Stimulated activated naive CD8-positive, alpha-beta T cell treated with anti-CD3 and anti-CD28 coated beads, Interleukin-15, amount 100 ng/mL, for 72 hours (primary cell): ENCODE data around the gene U2SURP.

Source experiments
- ATAC-seq: fragments of 150-1000 bp; cut with Tn5 transposase; 2 replicates; pipeline ENCODE4 v1.10.0; 2021; ENCODE audit warnings: mild to moderate bottlenecking, moderate library complexity
- DNase-seq, 2 donors: peaks; one replicate each; pipeline ENCODE4 v3.0.0; 2021 to 2022
- H3K27ac Mint-ChIP-seq, 2 donors: one replicate each; pipeline ENCODE4 v1.8.0; 2022; ENCODE audit warnings: mild to moderate bottlenecking in 2 of 2, mixed read lengths in 2 of 2, moderate library complexity in 2 of 2
- H3K27me3 Mint-ChIP-seq: one replicate; pipeline ENCODE4 v1.8.0; 2022; ENCODE audit warnings: mixed read lengths
- H3K4me1 Mint-ChIP-seq: one replicate; pipeline ENCODE4 v1.8.0; 2022; ENCODE audit warnings: mild to moderate bottlenecking, mixed read lengths
- H3K4me3 Mint-ChIP-seq, 2 donors: one replicate each; pipeline ENCODE4 v1.8.0; 2022; ENCODE audit warnings: mild to moderate bottlenecking in 2 of 2, mixed read lengths in 2 of 2, moderate library complexity in 1 of 2
- H3K9me3 Mint-ChIP-seq, 2 donors: one replicate each; pipeline ENCODE4 v1.8.0; 2022; ENCODE audit warnings: mixed read lengths in 2 of 2

The U2SURP gene

GRCh38 chr3:143001369-143002082, at the start of gene U2SURP:
Gene U2SURP, plus strand, starts transcription at chr3:143001570. Its CDS starts 59 bp downstream, at chr3:143001629.
- Mint-ChIP-seq H3K4me3 (peak within 1 kb of the TSS; percentile 92 to 98), H3K9me3 (no peaks in the 10 kb centered on the region), H3K27ac (peak within 1 kb of the TSS; percentile 99), H3K4me1 (peaks cover 39% of the 10 kb centered on the region), H3K27me3 (no peaks in the 10 kb centered on the region)
- ATAC-seq (peak; percentile 92), DNase-seq (peak; percentile 86 to 94)

- peaks cover 4% of the 10 kb centered on the region for H3K4me1 Mint-ChIP-seq
- H3K9me3 Mint-ChIP-seq, result no peaks in the 10 kb centered on the region
- ATAC-seq, result no peak
- peaks cover 71% of the 10 kb centered on the region for H3K27me3 Mint-ChIP-seq
- H3K4me3 Mint-ChIP-seq, result no peak overlapping the region
- H3K27ac Mint-ChIP-seq, result no peak overlapping the region
- no peak for DNase-seq
Measured at GRCh38 chr3:142951794-142952193, 49.6 kb upstream of the U2SURP start.

GRCh38 chr3:142952272-142953193, 48.8 kb upstream of the U2SURP start:
- Mint-ChIP-seq H3K4me1 (no peaks in the 10 kb centered on the region), H3K27me3 (peaks cover 71% of the 10 kb centered on the region), H3K4me3 (no peak overlapping the region), H3K27ac (no peak overlapping the region), H3K9me3 (no peaks in the 10 kb centered on the region)
- DNase-seq (no peak), ATAC-seq (no peak)

GRCh38 chr3:142953443-142953842, 47.9 kb upstream of the U2SURP start:
- no peaks in the 10 kb centered on the region for H3K9me3 Mint-ChIP-seq
- no peaks in the 10 kb centered on the region for H3K4me1 Mint-ChIP-seq
- H3K27me3 Mint-ChIP-seq, result peaks cover 71% of the 10 kb centered on the region
- ATAC-seq (no peak), DNase-seq (no peak)
- H3K4me3 Mint-ChIP-seq, result no peak overlapping the region
- no peak overlapping the region for H3K27ac Mint-ChIP-seq

- no peak for DNase-seq
- Mint-ChIP-seq H3K4me1 (peaks cover 11% of the 10 kb centered on the region), H3K4me3 (no peak overlapping the region), H3K9me3 (no peaks in the 10 kb centered on the region), H3K27me3 (peaks cover 75% of the 10 kb centered on the region), H3K27ac (no peak overlapping the region)
- ATAC-seq, result no peak
Measured at GRCh38 chr3:142958707-142959106, 42.7 kb upstream of the U2SURP start.

- Mint-ChIP-seq H3K27me3 (peaks cover 80% of the 10 kb centered on the region), H3K27ac (no peak overlapping the region), H3K4me3 (no peak overlapping the region), H3K4me1 (peaks cover 11% of the 10 kb centered on the region), H3K9me3 (no peaks in the 10 kb centered on the region)
- ATAC-seq (peak; percentile 11), DNase-seq (no peak)
Measured at GRCh38 chr3:142960322-142960850, 41.0 kb upstream of the U2SURP start.

GRCh38 chr3:142961539-142961938, 39.8 kb upstream of the U2SURP start:
- Mint-ChIP-seq H3K27me3 (peaks cover 88% of the 10 kb centered on the region), H3K27ac (no peak overlapping the region), H3K4me3 (no peak overlapping the region), H3K4me1 (peaks cover 11% of the 10 kb centered on the region), H3K9me3 (no peaks in the 10 kb centered on the region)
- ATAC-seq, result no peak
- DNase-seq, result no peak

- ATAC-seq (no peak), DNase-seq (no peak)
- H3K27ac Mint-ChIP-seq, result no peak overlapping the region
- H3K9me3 Mint-ChIP-seq, result no peaks in the 10 kb centered on the region
- peaks cover 11% of the 10 kb centered on the region for H3K4me1 Mint-ChIP-seq
- peaks cover 91% of the 10 kb centered on the region for H3K27me3 Mint-ChIP-seq
- H3K4me3 Mint-ChIP-seq, result peak overlapping the region; percentile 62 to 82
Measured at GRCh38 chr3:142962175-142962519, 39.2 kb upstream of the U2SURP start.

- Mint-ChIP-seq H3K27me3 (peaks cover 86% of the 10 kb centered on the region), H3K27ac (no peak overlapping the region), H3K4me1 (peaks cover 11% of the 10 kb centered on the region), H3K4me3 (peak overlapping the region; percentile 62 to 82), H3K9me3 (no peaks in the 10 kb centered on the region)
- ATAC-seq, result peak; percentile 41
- no peak for DNase-seq
Measured at GRCh38 chr3:142962520-142963233, 38.7 kb upstream of the U2SURP start.

GRCh38 chr3:142963234-142963515, 38.2 kb upstream of the U2SURP start:
- peak; percentile 41 for ATAC-seq
- DNase-seq, result no peak

GRCh38 chr3:142963516-142964448, 37.6 kb upstream of the U2SURP start, which contains the start of gene PAQR9:
Gene PAQR9, minus strand, starts transcription at chr3:142963674. Its CDS starts 338 bp downstream, at chr3:142963336.
- DNase-seq (peak; percentile 13 to 14), ATAC-seq (peak; percentile 66)
- Mint-ChIP-seq H3K9me3 (no peaks in the 10 kb centered on the region), H3K27me3 (peaks cover 84% of the 10 kb centered on the region), H3K4me3 (peak within 1 kb of the TSS; percentile 71 to 82), H3K27ac (no peak within 1 kb of the TSS), H3K4me1 (peaks cover 11% of the 10 kb centered on the region)

More at GRCh38 chr3:142963234-142963515, 38.2 kb upstream of the U2SURP start:
- Mint-ChIP-seq H3K4me1 (peaks cover 11% of the 10 kb centered on the region), H3K27me3 (peaks cover 85% of the 10 kb centered on the region), H3K4me3 (peak overlapping the region; percentile 62 to 82), H3K9me3 (no peaks in the 10 kb centered on the region), H3K27ac (no peak overlapping the region)

GRCh38 chr3:142965581-142965980, 35.8 kb upstream of the U2SURP start:
- ATAC-seq, result no peak
- H3K4me1 Mint-ChIP-seq, result peaks cover 11% of the 10 kb centered on the region
- H3K4me3 Mint-ChIP-seq, result no peak overlapping the region
- no peak overlapping the region for H3K27ac Mint-ChIP-seq
- H3K9me3 Mint-ChIP-seq, result no peaks in the 10 kb centered on the region
- H3K27me3 Mint-ChIP-seq, result peaks cover 72% of the 10 kb centered on the region
- DNase-seq, result no peak

- no peak overlapping the region for H3K4me3 Mint-ChIP-seq
- no peaks in the 10 kb centered on the region for H3K9me3 Mint-ChIP-seq
- no peak overlapping the region for H3K27ac Mint-ChIP-seq
- H3K4me1 Mint-ChIP-seq, result peaks cover 11% of the 10 kb centered on the region
- DNase-seq (no peak), ATAC-seq (no peak)
- H3K27me3 Mint-ChIP-seq, result peaks cover 73% of the 10 kb centered on the region
Measured at GRCh38 chr3:142966808-142967207, 34.6 kb upstream of the U2SURP start.

GRCh38 chr3:142968319-142969025, 32.9 kb upstream of the U2SURP start:
- H3K4me1 Mint-ChIP-seq, result no peaks in the 10 kb centered on the region
- no peak overlapping the region for H3K27ac Mint-ChIP-seq
- H3K27me3 Mint-ChIP-seq, result peaks cover 62% of the 10 kb centered on the region
- DNase-seq, result no peak
- no peaks in the 10 kb centered on the region for H3K9me3 Mint-ChIP-seq
- ATAC-seq, result no peak
- no peak overlapping the region for H3K4me3 Mint-ChIP-seq
